Ishikawa (cell line): ENCODE data around the gene ZC3H4.
A peak's percentile ranks its signal among the peaks of the same experiment; 100 is the strongest.

Experiments
- CEBPB ChIP-seq: IDR thresholded peaks from 2 replicates; pipeline ENCODE4 v1.6.1; 2012
- CREB1 ChIP-seq: IDR thresholded peaks from 2 replicates; pipeline ENCODE4 v1.6.1; 2012; ENCODE audit warnings: low read depth
- EGR1 ChIP-seq: IDR thresholded peaks from 2 replicates; pipeline ENCODE4 v1.6.1; 2012
- EP300 ChIP-seq: IDR thresholded peaks from 2 replicates; pipeline ENCODE4 v1.6.1; 2012; ENCODE audit warnings: borderline replicate concordance
- FOXM1 ChIP-seq: IDR thresholded peaks from 2 replicates; pipeline ENCODE4 v1.6.1; 2012; ENCODE audit warnings: low read depth, borderline replicate concordance
- MAX ChIP-seq: IDR thresholded peaks from 2 replicates; pipeline ENCODE4 v1.6.1; 2012
- NFIC ChIP-seq: IDR thresholded peaks from 2 replicates; pipeline ENCODE4 v1.6.1; 2012
- RAD21 ChIP-seq: IDR thresholded peaks from 2 replicates; pipeline ENCODE4 v1.6.1; 2012; ENCODE audit warnings: low read depth
- REST ChIP-seq: IDR thresholded peaks from 2 replicates; pipeline ENCODE4 v1.6.1; 2012; ENCODE audit warnings: low read depth, mild to moderate bottlenecking
- TAF1 ChIP-seq: IDR thresholded peaks from 2 replicates; pipeline ENCODE4 v1.6.1; 2012; ENCODE audit warnings: low read depth, mild to moderate bottlenecking
- TCF12 ChIP-seq: IDR thresholded peaks from 2 replicates; pipeline ENCODE4 v1.6.1; 2012; ENCODE audit warnings: low read depth
- TEAD4 ChIP-seq: IDR thresholded peaks from 2 replicates; pipeline ENCODE4 v1.6.1; 2012
- USF1 ChIP-seq: IDR thresholded peaks from 2 replicates; pipeline ENCODE4 v1.6.1; 2012
- YY1 ChIP-seq: IDR thresholded peaks from 2 replicates; pipeline ENCODE4 v1.6.1; 2012; ENCODE audit warnings: low read depth
- ZBTB7A ChIP-seq: IDR thresholded peaks from 2 replicates; pipeline ENCODE4 v1.6.1; 2012; ENCODE audit warnings: low read depth

ZC3H4 gene

GRCh38 chr19:47157431-47158321, 44.1 kb upstream of the ZC3H4 start:
- TF ChIP-seq FOXM1 (no peak), ZBTB7A (no peak), YY1 (0 out of 2 replicates have a peak, but pooled peaks have one; percentile 27), RAD21 (peak; percentile 14; the same call in 1 of the 2 replicates), EGR1 (no peak), TCF12 (peak; percentile 67; the same call in 1 of the 2 replicates), TEAD4 (peak; percentile 97), USF1 (0 out of 2 replicates have a peak, but pooled peaks have one; percentile 44), NFIC (peak; percentile 53), EP300 (peak; percentile 45; the same call in 1 of the 2 replicates)

- TF ChIP-seq CREB1 (no peak), EGR1 (no peak)
These were observed 43.4 kb upstream of the ZC3H4 start for GRCh38 chr19:47156861-47157430.

- no peak for TF ChIP-seq REST
- no peak for TF ChIP-seq YY1
- TF ChIP-seq FOXM1 = no peak
- TF ChIP-seq USF1 = no peak
These were observed 41.6 kb upstream of the ZC3H4 start for GRCh38 chr19:47155148-47155547.

GRCh38 chr19:47153266-47153665, 39.7 kb upstream of the ZC3H4 start:
- TF ChIP-seq ZBTB7A (no peak), EGR1 (no peak), EP300 (no peak), TCF12 (no peak), FOXM1 (no peak), TEAD4 (no peak), TAF1 (no peak), CEBPB (no peak), REST (no peak), RAD21 (no peak), USF1 (no peak), CREB1 (no peak), YY1 (no peak), NFIC (no peak), MAX (no peak)

- no peak for TF ChIP-seq MAX
- no peak for TF ChIP-seq TEAD4
- no peak for TF ChIP-seq CREB1
These were observed 39.1 kb upstream of the ZC3H4 start for GRCh38 chr19:47152632-47153031.

GRCh38 chr19:47152205-47152604, 38.6 kb upstream of the ZC3H4 start:
- no peak for TF ChIP-seq CREB1
- no peak for TF ChIP-seq ZBTB7A
